BE2C (cell line): Measurements from ENCODE around the gene AMH.
"Not testable (repeated sequence)": the region's sequence is repeated elsewhere in the genome, so short reads cannot be mapped to it uniquely, and the experiment has no call there.

Experiments used
- DNase-seq: peaks from one replicate; pipeline ENCODE4 v3.0.0-alpha.2; 2020
- H3K27me3 ChIP-seq: fragments of 250-450 bp; sonication (Bioruptor Pico); 2 replicates; pipeline ENCODE4 v1.5.1; 2020; ENCODE audit warnings: mild to moderate bottlenecking
- H3K36me3 ChIP-seq: fragments of 250-450 bp; sonication (Bioruptor Pico); 2 replicates; pipeline ENCODE4 v1.5.1; 2020; ENCODE audit warnings: mild to moderate bottlenecking
- H3K4me1 ChIP-seq: fragments of 250-450 bp; sonication (Bioruptor Pico); 2 replicates; pipeline ENCODE4 v1.5.1; 2020
- H3K4me3 ChIP-seq: 2 replicates; pipeline ENCODE4 v1.5.1; 2011; ENCODE audit warnings: low read depth, low read length
- H3K9me3 ChIP-seq: fragments of 250-450 bp; sonication (Bioruptor Pico); 2 replicates; pipeline ENCODE4 v1.5.1; 2020
- CTCF ChIP-seq: IDR thresholded peaks from 2 replicates; pipeline ENCODE4 v1.5.1; 2012; ENCODE audit warnings: mild to moderate bottlenecking, low read depth, low read length

The AMH gene

GRCh38 chr19:2278459-2279158 is 29.5 kb downstream of the AMH start:
- TF ChIP-seq CTCF: no peak
- H3K36me3 ChIP-seq: peaks cover 8% of the 10 kb centered on the region
- H3K4me1 ChIP-seq: no peaks in the 10 kb centered on the region
- H3K4me3 ChIP-seq: no peak overlapping the region
- H3K27me3 ChIP-seq: no peaks in the 10 kb centered on the region
- no peak for DNase-seq
- no peaks in the 10 kb centered on the region for H3K9me3 ChIP-seq

- Histone ChIP-seq H3K9me3 (no peaks in the 10 kb centered on the region), H3K4me1 (no peaks in the 10 kb centered on the region), H3K4me3 (no peak overlapping the region), H3K36me3 (no peaks in the 10 kb centered on the region), H3K27me3 (peaks cover 3% of the 10 kb centered on the region; the same call in 1 of the 2 replicates)
- no peak for DNase-seq
- no peak for TF ChIP-seq CTCF
These were observed 31.6 kb downstream of the AMH start for GRCh38 chr19:2280633-2281264.

GRCh38 chr19:2281265-2282061 is 32.3 kb downstream of the AMH start:
- H3K4me1 ChIP-seq, H3K36me3 ChIP-seq, H3K4me3 ChIP-seq, H3K27me3 ChIP-seq, DNase-seq, H3K9me3 ChIP-seq: not testable (repeated sequence)

- no peak for TF ChIP-seq CTCF
- no peaks in the 10 kb centered on the region for H3K4me1 ChIP-seq
- DNase-seq: no peak
- H3K36me3 ChIP-seq: no peaks in the 10 kb centered on the region
- H3K27me3 ChIP-seq: peaks cover 3% of the 10 kb centered on the region; the same call in 1 of the 2 replicates
- no peaks in the 10 kb centered on the region for H3K9me3 ChIP-seq
- no peak within 1 kb of the TSS for H3K4me3 ChIP-seq
These were observed 33.1 kb downstream of the AMH start, which contains the start of gene PEAK3 for GRCh38 chr19:2282062-2282861. Gene PEAK3, minus strand, starts transcription at chr19:2282175. Its CDS starts 1,244 bp downstream, at chr19:2280931.

- DNase-seq: no peak
- H3K9me3 ChIP-seq: no peaks in the 10 kb centered on the region
- H3K4me3 ChIP-seq: no peak overlapping the region
- TF ChIP-seq CTCF: no peak
- H3K27me3 ChIP-seq: peaks cover 8% of the 10 kb centered on the region
- H3K36me3 ChIP-seq: no peaks in the 10 kb centered on the region
- H3K4me1 ChIP-seq: no peaks in the 10 kb centered on the region
These were observed 33.7 kb downstream of the AMH start for GRCh38 chr19:2282862-2283237.
